SIG-M5 (cell line): ENCODE data around the gene MICAL3.
"Not testable (repeated sequence)": the region's sequence is repeated elsewhere in the genome, so short reads cannot be mapped to it uniquely, and the experiment has no call there.

ENCODE experiments used
- DNase-seq: peaks from one replicate; lab custom pipeline; 2025; lab: John Stamatoyannopoulos, UW

Gene MICAL3, protein sequence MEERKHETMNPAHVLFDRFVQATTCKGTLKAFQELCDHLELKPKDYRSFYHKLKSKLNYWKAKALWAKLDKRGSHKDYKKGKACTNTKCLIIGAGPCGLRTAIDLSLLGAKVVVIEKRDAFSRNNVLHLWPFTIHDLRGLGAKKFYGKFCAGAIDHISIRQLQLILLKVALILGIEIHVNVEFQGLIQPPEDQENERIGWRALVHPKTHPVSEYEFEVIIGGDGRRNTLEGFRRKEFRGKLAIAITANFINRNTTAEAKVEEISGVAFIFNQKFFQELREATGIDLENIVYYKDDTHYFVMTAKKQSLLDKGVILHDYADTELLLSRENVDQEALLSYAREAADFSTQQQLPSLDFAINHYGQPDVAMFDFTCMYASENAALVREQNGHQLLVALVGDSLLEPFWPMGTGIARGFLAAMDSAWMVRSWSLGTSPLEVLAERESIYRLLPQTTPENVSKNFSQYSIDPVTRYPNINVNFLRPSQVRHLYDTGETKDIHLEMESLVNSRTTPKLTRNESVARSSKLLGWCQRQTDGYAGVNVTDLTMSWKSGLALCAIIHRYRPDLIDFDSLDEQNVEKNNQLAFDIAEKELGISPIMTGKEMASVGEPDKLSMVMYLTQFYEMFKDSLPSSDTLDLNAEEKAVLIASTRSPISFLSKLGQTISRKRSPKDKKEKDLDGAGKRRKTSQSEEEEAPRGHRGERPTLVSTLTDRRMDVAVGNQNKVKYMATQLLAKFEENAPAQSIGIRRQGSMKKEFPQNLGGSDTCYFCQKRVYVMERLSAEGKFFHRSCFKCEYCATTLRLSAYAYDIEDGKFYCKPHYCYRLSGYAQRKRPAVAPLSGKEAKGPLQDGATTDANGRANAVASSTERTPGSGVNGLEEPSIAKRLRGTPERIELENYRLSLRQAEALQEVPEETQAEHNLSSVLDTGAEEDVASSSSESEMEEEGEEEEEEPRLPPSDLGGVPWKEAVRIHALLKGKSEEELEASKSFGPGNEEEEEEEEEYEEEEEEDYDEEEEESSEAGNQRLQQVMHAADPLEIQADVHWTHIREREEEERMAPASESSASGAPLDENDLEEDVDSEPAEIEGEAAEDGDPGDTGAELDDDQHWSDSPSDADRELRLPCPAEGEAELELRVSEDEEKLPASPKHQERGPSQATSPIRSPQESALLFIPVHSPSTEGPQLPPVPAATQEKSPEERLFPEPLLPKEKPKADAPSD (N-terminal part only)

GRCh38 chr22:18024276-18024939 is at the start of gene MICAL3:
MICAL3 (minus strand) TSS chr22:18024561; CDS start chr22:17906812, 117,749 bp downstream.
- DNase-seq, result no peak

- not testable (repeated sequence) for DNase-seq
Observed at GRCh38 chr22:18073927-18074326, 49.6 kb upstream of the MICAL3 start.

GRCh38 chr22:18073467-18073866 is 49.1 kb upstream of the MICAL3 start:
- DNase-seq, result no peak

- no peak for DNase-seq
Observed at GRCh38 chr22:18071968-18072310, 47.6 kb upstream of the MICAL3 start.

- not testable (repeated sequence) for DNase-seq
Observed at GRCh38 chr22:18071307-18071967, 47.1 kb upstream of the MICAL3 start.

DNA sequence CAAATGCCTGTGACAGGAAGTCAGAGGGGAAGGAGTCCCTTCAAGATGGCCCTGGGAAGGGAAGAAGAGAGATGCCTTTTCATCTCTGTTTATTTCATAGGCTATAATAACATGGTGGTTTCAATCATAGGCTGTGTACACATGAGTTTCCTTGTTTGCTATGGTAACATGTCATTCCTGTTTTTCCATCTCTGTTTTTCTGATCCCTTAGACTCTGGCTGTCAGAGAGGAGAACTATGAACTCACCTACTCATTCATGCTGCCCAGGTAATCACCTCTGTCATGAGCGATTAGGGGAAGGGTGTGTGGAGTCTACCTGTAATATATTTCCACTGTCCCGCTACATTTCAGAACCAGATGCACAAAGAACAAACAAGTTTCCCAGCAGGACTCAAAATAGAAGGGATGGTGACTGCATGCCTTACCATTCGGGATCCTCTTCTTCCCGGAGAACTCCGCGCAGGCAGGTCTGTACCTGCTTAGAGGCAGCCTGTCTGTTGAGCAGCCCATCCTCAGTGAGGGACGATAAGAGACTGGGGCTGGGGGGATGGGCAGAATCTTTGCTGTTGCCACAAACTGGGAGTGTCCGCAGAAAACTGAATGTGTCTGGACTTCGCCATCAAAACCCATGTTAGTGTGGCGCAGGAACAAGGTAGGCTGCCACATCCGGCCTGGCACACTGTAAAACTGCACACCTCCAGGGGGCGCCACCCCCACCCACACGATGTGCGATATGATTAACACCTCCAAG is 46.4 kb upstream of the MICAL3 start:
- no peak for DNase-seq

DNA sequence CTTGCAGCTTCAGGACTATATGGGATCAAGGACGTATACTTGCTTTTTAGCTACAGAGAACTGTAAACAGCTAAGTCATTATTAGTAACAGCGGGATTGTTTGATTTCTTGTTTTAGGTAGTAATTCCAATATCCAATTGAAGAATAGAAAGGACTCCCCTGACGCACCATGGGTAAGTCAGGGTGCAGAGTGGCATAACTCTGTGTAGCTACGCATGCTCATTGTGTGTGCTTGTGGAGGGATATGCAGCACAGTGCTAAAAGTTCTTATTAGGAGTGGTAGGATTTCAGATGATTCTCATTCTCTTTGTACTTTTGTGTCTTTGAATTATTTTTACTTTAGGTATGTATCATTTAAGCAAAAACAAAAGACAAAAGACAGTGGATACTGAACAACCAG is 45.7 kb upstream of the MICAL3 start:
- DNase-seq, result no peak

DNA sequence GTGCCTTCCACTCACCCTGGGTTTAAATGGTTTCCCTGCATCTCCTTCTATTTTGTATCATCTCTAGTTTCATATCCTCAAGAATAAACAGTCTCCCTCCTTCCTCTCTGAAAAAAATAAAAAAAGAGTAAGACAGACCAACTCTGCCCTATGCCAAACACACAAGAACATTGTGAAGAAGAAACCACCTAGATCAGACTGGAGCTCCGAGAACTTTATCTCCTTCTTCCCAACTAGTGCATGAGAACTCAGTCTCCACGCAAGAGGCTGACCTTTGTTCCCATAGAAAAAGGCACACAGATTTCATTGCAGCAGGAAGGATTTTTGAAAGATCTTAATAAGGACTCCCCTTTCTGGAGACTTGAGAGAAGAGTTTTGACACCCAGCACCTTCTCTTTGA is 44.7 kb upstream of the MICAL3 start:
- no peak for DNase-seq

- DNase-seq, result no peak
Observed at GRCh38 chr22:18068381-18068988, 44.1 kb upstream of the MICAL3 start.

GRCh38 chr22:18067548-18068341 is 43.4 kb upstream of the MICAL3 start:
- DNase-seq, result no peak

DNA sequence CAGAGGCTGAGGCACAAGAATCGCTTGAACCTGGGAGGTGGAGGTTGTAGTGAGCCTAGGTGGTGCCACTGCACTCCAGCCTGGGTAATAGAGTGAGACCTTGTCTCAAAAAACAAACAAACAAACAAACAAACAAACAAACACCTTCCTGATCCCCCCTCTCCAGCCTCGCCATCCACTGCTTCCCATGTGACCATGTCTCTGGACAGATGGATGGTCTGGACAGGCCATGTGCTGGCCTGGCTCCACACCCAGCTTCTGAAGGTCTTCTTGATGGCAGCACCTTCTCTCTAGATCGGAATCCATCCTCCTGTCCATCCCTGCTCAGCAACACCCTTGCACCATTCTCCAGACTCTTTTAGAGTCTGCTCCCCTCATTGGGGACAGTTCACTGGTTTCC is 42.8 kb upstream of the MICAL3 start:
- no peak for DNase-seq

DNA sequence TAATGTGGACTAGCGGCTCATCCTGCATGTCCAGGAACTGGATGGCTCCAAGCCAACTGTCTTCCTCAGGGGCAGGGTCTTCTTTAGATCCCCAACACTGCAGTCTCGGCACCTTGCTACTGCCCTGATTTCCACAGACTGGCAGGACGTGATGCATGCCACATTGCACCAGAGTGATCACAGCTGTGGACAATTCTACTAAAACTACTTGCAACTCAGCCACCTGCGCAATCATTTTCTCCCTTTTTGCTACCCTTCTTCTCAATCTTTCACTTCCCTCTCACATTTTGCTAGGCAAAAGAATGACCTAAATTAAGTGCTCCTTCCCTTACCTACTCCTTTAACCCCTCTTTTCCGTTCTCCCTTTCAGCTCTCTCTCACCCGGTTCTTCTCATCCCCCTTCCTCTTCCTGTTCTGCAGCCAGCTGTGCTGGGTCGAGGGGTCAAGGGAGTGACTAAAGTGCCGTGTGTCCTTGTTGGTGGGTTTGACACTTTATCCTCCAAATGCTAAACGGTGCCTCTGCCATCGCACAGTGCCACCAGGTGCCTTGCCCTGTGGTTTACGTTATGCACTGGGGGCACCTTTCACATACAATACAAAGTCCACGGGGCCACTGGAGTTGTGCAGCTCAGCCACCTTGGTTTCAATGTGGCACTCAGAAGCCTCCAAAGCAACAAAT is 42.0 kb upstream of the MICAL3 start:
- DNase-seq, result no peak

- no peak for DNase-seq
Observed at GRCh38 chr22:18065256-18065655, 40.9 kb upstream of the MICAL3 start.

GRCh38 chr22:18064636-18065035 is 40.3 kb upstream of the MICAL3 start:
- no peak for DNase-seq

- not testable (repeated sequence) for DNase-seq
Observed at GRCh38 chr22:18063715-18064114, 39.4 kb upstream of the MICAL3 start.

DNA sequence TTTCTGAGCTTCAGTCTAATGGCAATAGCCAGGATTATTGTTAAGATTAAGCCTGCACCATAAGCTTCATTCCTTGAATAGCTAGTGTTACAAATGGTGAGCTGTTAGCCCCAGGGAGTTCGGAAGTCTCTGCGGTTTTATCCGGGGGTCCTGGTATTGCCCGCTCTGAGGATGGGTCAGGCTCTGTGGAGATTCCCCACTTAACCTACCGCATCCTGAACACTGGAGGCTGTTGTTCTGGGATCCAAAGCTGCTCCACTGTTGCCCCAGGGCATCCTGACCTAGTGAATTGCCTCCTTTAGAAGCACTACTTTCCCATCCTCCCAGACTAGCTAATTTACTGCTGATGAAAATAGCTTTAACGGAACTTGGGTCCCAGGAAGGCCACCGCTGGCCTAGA is 38.9 kb upstream of the MICAL3 start:
- DNase-seq, result no peak

GRCh38 chr22:18062421-18062820 is 38.1 kb upstream of the MICAL3 start:
- DNase-seq, result no peak
